ENCODE data around the gene VMAC. TPM values are rescaled to one million over a fixed set of nuclear protein-coding genes. Genes with fewer than 3 reads are reported as not detected.

VMAC gene
- total and polyA plus RNA-seq, 2 of the 13 experiments (the other 11 are each of a cell fraction or from before 2014, with no cell fraction given): 2.4 TPM

DNA sequence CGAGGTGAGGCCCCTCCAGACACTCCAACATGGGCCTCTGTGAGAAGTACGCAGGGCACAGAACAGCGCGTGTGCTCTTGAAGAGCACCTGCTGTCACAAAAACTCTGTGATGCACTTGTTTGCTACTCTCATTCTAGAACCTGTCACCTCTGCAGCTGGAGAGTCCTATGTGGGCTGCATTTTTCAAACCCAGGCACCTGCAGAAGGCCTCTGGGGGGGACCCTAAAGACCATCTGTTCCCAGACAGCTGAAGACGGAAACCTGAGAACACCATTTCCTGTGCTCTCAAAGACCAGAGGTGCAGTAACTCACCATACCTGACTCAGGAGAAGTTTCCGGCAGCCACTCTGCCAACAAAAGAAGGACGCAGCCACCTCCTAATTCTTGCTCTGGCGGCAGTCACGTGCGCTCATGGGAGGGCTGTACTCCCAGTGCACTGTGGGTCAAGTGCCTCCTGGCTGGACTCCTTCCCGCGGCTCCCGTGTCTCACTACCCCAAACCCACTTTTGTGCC is 45.2 kb downstream of the VMAC start:
- H3K36me3 ChIP-seq (replicated peaks in 1 of 2; ENCODE audit: control insufficient read depth in 1 of 2, insufficient read depth in 2 of 2, low read length in 2 of 2): peaks cover 21 to 61% of the 10 kb centered on the region in 2 experiments
- no peak overlapping the region for H2AFZ ChIP-seq (ENCODE audit: low read length)
- H3K9ac ChIP-seq (ENCODE audit: insufficient read depth, low read depth, low read length): no peak overlapping the region
- ChIA-PET POLR2A (interaction anchor here (1.7 kb wide), 1 partner anchor 25 kb away, joined by 5 read pairs; no protein-coding TSS in a partner anchor), CTCF (ENCODE audit: low intra/inter-chr PET ratio, low total read pairs) (no interaction called here)
- no peak overlapping the region for H3K4me2 ChIP-seq (ENCODE audit: low read depth, low read length)
- H3K4me1 ChIP-seq (ENCODE audit: insufficient read depth, low read length): peaks cover 36% of the 10 kb centered on the region
- no TSS peak for BruUV-seq (replicated peaks)
- H3K27ac ChIP-seq (ENCODE audit: extremely low read length, insufficient read depth, low read length): no peak overlapping the region
- intact Hi-C loops (cut with micrococcal nuclease; ENCODE audit: unreplicated experiment) (no loop called here), in situ Hi-C loops (cut with HindIII; ENCODE audit: extremely low pct_ligation_motif_present, low pct_unique_long_range_greater_than_20kb) (loop anchor here (5.0 kb wide), 1 partner anchor 38 kb away; the partner anchor contains the start of gene CAPS)
- peaks cover 24% of the 10 kb centered on the region; the same call in 1 of the 2 replicates for H4K20me1 ChIP-seq (ENCODE audit: insufficient read depth, low read length)
- no peaks in the 10 kb centered on the region for H3K9me3 ChIP-seq (ENCODE audit: low read length)
- ATAC-seq: no peak
- H3K79me2 ChIP-seq (ENCODE audit: insufficient read depth, low read length): peaks cover 94% of the 10 kb centered on the region
- 100% methylated on average over 12 of the region's 13 CpGs for WGBS (ENCODE audit: low lambda C conversion rate)
- H3K4me3 ChIP-seq (replicated peaks in 1 of 3; ENCODE audit: insufficient read depth in 1 of 3, low read depth in 2 of 3, low read length in 3 of 3): no peak overlapping the region
- H3K27me3 ChIP-seq (ENCODE audit: control insufficient read depth in 1 of 2, insufficient read depth in 2 of 2, low read length in 2 of 2): no peaks in the 10 kb centered on the region
- peak; percentile 51 for TF ChIP-seq RBM22 (optimal IDR thresholded peaks at IDR 0.05; ENCODE audit: low read length)
- no peak for TF ChIP-seq JDP2 (CRISPR knock-in tag; IDR thresholded peaks at IDR 0.05; ENCODE audit: borderline replicate concordance)
- no peak for DNase-seq (ENCODE audit: low spot score)
- no peak for FAIRE-seq

DNA sequence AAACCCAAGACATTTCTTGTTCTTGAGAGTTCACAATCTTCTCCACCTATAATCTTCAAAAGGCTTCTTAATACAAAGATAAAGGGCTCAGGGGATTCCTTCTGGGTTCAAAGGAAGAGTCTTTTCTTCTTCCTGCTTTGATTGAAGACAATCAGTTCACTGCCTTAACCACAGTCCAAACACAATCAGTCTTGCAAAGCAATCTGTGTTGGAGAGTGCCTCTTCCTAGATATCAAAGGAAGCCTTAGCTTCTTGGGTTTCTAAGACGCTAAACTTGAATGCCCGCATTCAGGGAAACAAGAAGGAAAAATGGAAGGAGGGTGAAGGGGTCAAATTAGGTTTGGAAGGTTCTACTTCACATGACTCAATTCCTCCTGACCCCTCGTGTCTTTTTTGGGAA is 46.1 kb downstream of the VMAC start:
- H3K27me3 ChIP-seq (ENCODE audit: control insufficient read depth in 1 of 2, insufficient read depth in 2 of 2, low read length in 2 of 2): no peaks in the 10 kb centered on the region
- no peak overlapping the region for H3K4me2 ChIP-seq (ENCODE audit: low read depth, low read length)
- peaks cover 45% of the 10 kb centered on the region for H3K4me1 ChIP-seq (ENCODE audit: insufficient read depth, low read length)
- H2AFZ ChIP-seq (ENCODE audit: low read length): no peak overlapping the region
- H3K9ac ChIP-seq (ENCODE audit: insufficient read depth, low read depth, low read length): no peak overlapping the region
- peaks cover 20 to 52% of the 10 kb centered on the region in 2 experiments; a peak in 4 of 5 replicates for H3K36me3 ChIP-seq (replicated peaks in 1 of 2; ENCODE audit: control insufficient read depth in 1 of 2, insufficient read depth in 2 of 2, low read length in 2 of 2)
- FAIRE-seq: no peak
- 94% methylated on average over 3 of the region's 3 CpGs for WGBS (ENCODE audit: low lambda C conversion rate)
- POLR2A ChIA-PET: no interaction called here
- peaks cover 24% of the 10 kb centered on the region; the same call in 1 of the 2 replicates for H4K20me1 ChIP-seq (ENCODE audit: insufficient read depth, low read length)
- H3K27ac ChIP-seq (ENCODE audit: extremely low read length, insufficient read depth, low read length): no peak overlapping the region
- DNase-seq (ENCODE audit: low spot score): no peak
- CTCF ChIA-PET (ENCODE audit: low intra/inter-chr PET ratio, low total read pairs): no interaction called here
- H3K4me3 ChIP-seq (replicated peaks in 1 of 3; ENCODE audit: insufficient read depth in 1 of 3, low read depth in 2 of 3, low read length in 3 of 3): no peak overlapping the region
- in situ Hi-C loops (cut with HindIII; ENCODE audit: extremely low pct_ligation_motif_present, low pct_unique_long_range_greater_than_20kb): loop anchor here (5.0 kb wide), 1 partner anchor 38 kb away; the partner anchor contains the start of gene CAPS
- no peaks in the 10 kb centered on the region for H3K9me3 ChIP-seq (ENCODE audit: low read length)
- peaks cover 93% of the 10 kb centered on the region for H3K79me2 ChIP-seq (ENCODE audit: insufficient read depth, low read length)
- intact Hi-C loops (cut with micrococcal nuclease; ENCODE audit: unreplicated experiment): no loop called here
- ATAC-seq: no peak
- BruUV-seq (replicated peaks): no TSS peak
- no peak for TF ChIP-seq BRCA1 (CRISPR knock-in tag; IDR thresholded peaks at IDR 0.05)
- no peak for TF ChIP-seq KLF9 (CRISPR knock-in tag; IDR thresholded peaks at IDR 0.05; ENCODE audit: low read depth)
- no peak for TF ChIP-seq ZIK1 (CRISPR knock-in tag; IDR thresholded peaks at IDR 0.05; ENCODE audit: borderline replicate concordance, low read depth)
- no peak for TF ChIP-seq SIN3B (IDR thresholded peaks at IDR 0.05; ENCODE audit: low read length)
- TF ChIP-seq ZNF563 (CRISPR knock-in tag; IDR thresholded peaks at IDR 0.05): no peak
- TF ChIP-seq ZNF232 (CRISPR knock-in tag; IDR thresholded peaks at IDR 0.05; ENCODE audit: borderline replicate concordance): no peak
- TF ChIP-seq BCL6 (CRISPR knock-in tag; IDR thresholded peaks at IDR 0.05): no peak
- no peak for TF ChIP-seq DMAP1 (CRISPR knock-in tag; IDR thresholded peaks at IDR 0.05)
- no peak for TF ChIP-seq PRDM4 (CRISPR knock-in tag; IDR thresholded peaks at IDR 0.05; ENCODE audit: borderline replicate concordance)
- TF ChIP-seq TCF7L2 (IDR thresholded peaks at IDR 0.05; ENCODE audit: low read depth, low read length): no peak
- no peak for TF ChIP-seq MYC (CRISPR knock-in tag; IDR thresholded peaks at IDR 0.05; ENCODE audit: borderline replicate concordance)
- no peak for TF ChIP-seq ZNF430 (CRISPR knock-in tag; IDR thresholded peaks at IDR 0.05)
- TF ChIP-seq, protein P1, sequence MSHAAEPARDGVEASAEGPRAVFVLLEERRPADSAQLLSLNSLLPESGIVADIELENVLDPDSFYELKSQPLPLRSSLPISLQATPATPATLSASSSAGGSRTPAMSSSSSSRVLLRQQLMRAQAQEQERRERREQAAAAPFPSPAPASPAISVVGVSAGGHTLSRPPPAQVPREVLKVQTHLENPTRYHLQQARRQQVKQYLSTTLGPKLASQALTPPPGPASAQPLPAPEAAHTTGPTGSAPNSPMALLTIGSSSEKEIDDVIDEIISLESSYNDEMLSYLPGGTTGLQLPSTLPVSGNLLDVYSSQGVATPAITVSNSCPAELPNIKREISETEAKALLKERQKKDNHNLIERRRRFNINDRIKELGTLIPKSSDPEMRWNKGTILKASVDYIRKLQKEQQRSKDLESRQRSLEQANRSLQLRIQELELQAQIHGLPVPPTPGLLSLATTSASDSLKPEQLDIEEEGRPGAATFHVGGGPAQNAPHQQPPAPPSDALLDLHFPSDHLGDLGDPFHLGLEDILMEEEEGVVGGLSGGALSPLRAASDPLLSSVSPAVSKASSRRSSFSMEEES (CRISPR knock-in tag; IDR thresholded peaks at IDR 0.05): no peak
